ENCODE measurements around the gene ANKRD29.
A peak's percentile ranks its signal among the peaks of the same experiment; 100 is the strongest.

Gene ANKRD29

GRCh38 chr18:23612434-23613090, 50.1 kb downstream of the ANKRD29 start:
- no peak for DNase-seq

GRCh38 chr18:23609390-23610023, 53.2 kb downstream of the ANKRD29 start:
- DNase-seq: no peak

GRCh38 chr18:23608211-23608610, 54.5 kb downstream of the ANKRD29 start:
- DNase-seq: no peak

GRCh38 chr18:23605941-23606340, 56.8 kb downstream of the ANKRD29 start:
- no peak for DNase-seq

GRCh38 chr18:23599809-23600208, 62.9 kb downstream of the ANKRD29 start:
- DNase-seq: no peak

- no peak for DNase-seq
Measured at GRCh38 chr18:23596183-23596582, 66.5 kb downstream of the ANKRD29 start.

GRCh38 chr18:23595591-23595990, 67.1 kb downstream of the ANKRD29 start:
- DNase-seq: no peak

- no peak for DNase-seq
Measured at GRCh38 chr18:23593720-23594119, 69.0 kb downstream of the ANKRD29 start.

GRCh38 chr18:23592911-23593310, 69.8 kb downstream of the ANKRD29 start:
- no peak for DNase-seq

GRCh38 chr18:23591011-23591410, 71.7 kb downstream of the ANKRD29 start:
- DNase-seq: no peak

GRCh38 chr18:23588836-23589560, 73.7 kb downstream of the ANKRD29 start:
- no peak for DNase-seq

- DNase-seq: no peak
Measured at GRCh38 chr18:23587220-23587642, 75.5 kb downstream of the ANKRD29 start.

- peak; percentile 60 for DNase-seq
Measured at GRCh38 chr18:23586249-23587196, 76.2 kb downstream of the ANKRD29 start, which contains the start of gene NPC1. TSS of gene NPC1 (minus strand) at chr18:23586506. CDS start at chr18:23586343, 163 bp downstream.

GRCh38 chr18:23585897-23586248, 76.8 kb downstream of the ANKRD29 start:
- no peak for DNase-seq

GRCh38 chr18:23585007-23585871, 77.5 kb downstream of the ANKRD29 start:
- no peak for DNase-seq

GRCh38 chr18:23584019-23584983, 78.4 kb downstream of the ANKRD29 start:
- DNase-seq: no peak

- no peak for DNase-seq
Measured at GRCh38 chr18:23583071-23583865, 79.4 kb downstream of the ANKRD29 start.

- no peak for DNase-seq
Measured at GRCh38 chr18:23580677-23581367, 81.9 kb downstream of the ANKRD29 start.
